OCI-LY1 (cell line): ENCODE results near the gene ATP11A.

Source experiments
- H2AFZ ChIP-seq: fragments of 200-600 bp; sonication (generic), shearing (Covaris generic); 2 replicates; pipeline ENCODE4 v1.6.0; 2014; ENCODE audit warnings: antibody characterized with exemption, mild to moderate bottlenecking, low read length
- H3F3A ChIP-seq: fragments of 200-600 bp; sonication (generic), shearing (Covaris generic); 2 replicates; pipeline ENCODE4 v1.6.0; 2014; ENCODE audit warnings: mild to moderate bottlenecking, antibody characterized with exemption, low read length, moderate library complexity; ENCODE audit not compliant: insufficient read depth
- H3K27ac ChIP-seq: fragments of 200-600 bp; sonication (generic); 2 replicates; pipeline ENCODE4 v1.5.1; 2014; ENCODE audit warnings: low read length, mixed run types, mild to moderate bottlenecking, low read depth; ENCODE audit not compliant: poor library complexity, severe bottlenecking
- H3K27me3 ChIP-seq: fragments of 200-600 bp; sonication (generic); 2 replicates; pipeline ENCODE4 v1.6.0; 2014; ENCODE audit warnings: antibody characterized with exemption, mild to moderate bottlenecking, low read length, moderate library complexity; ENCODE audit not compliant: insufficient read depth
- H3K36me3 ChIP-seq: fragments of 200-600 bp; sonication (generic); 2 replicates; pipeline ENCODE4 v1.6.1; 2014; ENCODE audit warnings: mild to moderate bottlenecking, antibody characterized with exemption, low read length, moderate library complexity, mixed read lengths; ENCODE audit not compliant: insufficient read depth
- H3K4me1 ChIP-seq: fragments of 200-600 bp; sonication (generic); 2 replicates; pipeline ENCODE4 v1.5.1; 2014; ENCODE audit warnings: mild to moderate bottlenecking, low read length, moderate library complexity; ENCODE audit not compliant: insufficient read depth, severe bottlenecking
- H3K4me2 ChIP-seq: fragments of 200-600 bp; sonication (generic), shearing (Covaris generic); 2 replicates; pipeline ENCODE4 v1.6.1; 2014; ENCODE audit warnings: low read length
- H3K4me3 ChIP-seq: fragments of 200-600 bp; sonication (generic); 2 replicates; pipeline ENCODE4 v1.5.1; 2014; ENCODE audit warnings: low read length, low read depth, mild to moderate bottlenecking, mixed read lengths; ENCODE audit not compliant: poor library complexity, severe bottlenecking
- H3K79me2 ChIP-seq: fragments of 200-600 bp; shearing (Covaris generic); 2 replicates; pipeline ENCODE4 v1.6.1; 2016; ENCODE audit warnings: mixed run types, low read length, mixed read lengths; ENCODE audit not compliant: insufficient read depth
- H3K9ac ChIP-seq: fragments of 200-600 bp; sonication (generic), shearing (Covaris generic); 2 replicates; pipeline ENCODE4 v1.6.1; 2014; ENCODE audit warnings: mild to moderate bottlenecking, low read length, mixed read lengths
- H3K9me2 ChIP-seq: fragments of 200-600 bp; sonication (generic), shearing (Covaris generic); 2 replicates; pipeline ENCODE4 v1.6.1; 2014; ENCODE audit warnings: low read depth, mild to moderate bottlenecking, low read length, mixed read lengths
- H3K9me3 ChIP-seq: fragments of 200-600 bp; shearing (Covaris generic); 2 replicates; pipeline ENCODE4 v1.6.1; 2014; ENCODE audit warnings: low read length, mixed read lengths
- H4K20me1 ChIP-seq: fragments of 200-600 bp; sonication (generic), shearing (Covaris generic); 2 replicates; pipeline ENCODE4 v1.6.0; 2016; ENCODE audit warnings: mild to moderate bottlenecking, low read length; ENCODE audit not compliant: insufficient read depth
- EZH2 ChIP-seq: fragments of 200-600 bp; sonication (generic), shearing (Covaris generic); IDR thresholded peaks from 2 replicates; pipeline ENCODE4 v1.8.0; 2017; ENCODE audit warnings: borderline replicate concordance, mixed run types, mild to moderate bottlenecking, antibody characterized with exemption, low read length, moderate library complexity, mixed read lengths
- TF ChIP-seq, protein P1 (sequence below): fragments of 200-600 bp; sonication (generic), shearing (Covaris generic); IDR thresholded peaks from 2 replicates; pipeline ENCODE4 v1.5.1; 2017; ENCODE audit warnings: mild to moderate bottlenecking, antibody characterized with exemption, low read length, moderate library complexity, mixed read lengths

Gene ATP11A

DNA sequence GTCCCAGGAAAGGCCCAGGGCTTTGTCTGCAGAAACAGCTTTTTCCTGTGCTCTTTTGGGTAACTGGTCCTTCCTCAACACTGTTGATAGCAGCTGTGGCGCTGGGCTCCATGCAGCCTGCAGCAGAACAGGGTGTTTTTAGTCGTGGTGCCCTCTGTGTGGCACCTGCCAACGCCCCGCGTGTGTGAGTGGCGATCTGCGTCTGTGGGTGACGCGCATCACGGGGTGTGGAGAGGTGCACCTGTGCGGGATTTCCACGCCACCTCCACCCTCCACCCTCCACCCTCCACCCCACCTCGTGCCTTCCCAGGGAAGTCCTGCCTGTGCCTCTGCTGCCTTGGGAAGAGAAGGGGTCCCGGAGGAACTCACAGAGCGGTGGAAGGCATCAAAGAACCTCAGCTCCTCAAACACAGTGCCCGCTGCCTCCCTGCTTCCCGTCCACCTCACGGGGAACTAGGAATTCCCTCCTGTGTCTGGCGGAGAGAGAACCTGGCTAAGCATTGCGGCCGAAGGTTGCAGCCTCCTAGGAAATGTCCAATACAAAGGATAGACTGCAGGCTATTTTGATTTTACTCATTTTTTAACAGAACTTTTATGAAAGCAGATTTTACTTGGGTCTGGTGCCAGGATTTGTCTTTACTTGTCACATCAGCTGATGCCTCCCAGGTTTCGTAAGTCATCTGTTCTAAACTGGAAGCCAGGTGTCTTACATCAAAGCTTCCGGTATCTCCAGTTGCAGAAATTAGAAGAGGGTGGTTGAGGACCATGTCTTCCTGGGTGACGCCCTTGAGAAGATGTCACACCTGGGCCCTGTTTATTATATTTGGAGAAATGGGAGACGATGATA is 84.0 kb downstream of the ATP11A start:
- Histone ChIP-seq H3K27ac (no peak overlapping the region), H3K9ac (no peak overlapping the region), H3K4me3 (no peak overlapping the region), H3K36me3 (no peaks in the 10 kb centered on the region), H3K4me2 (no peak overlapping the region), H3K27me3 (peaks cover 12% of the 10 kb centered on the region), H2AFZ (no peak overlapping the region), H3K4me1 (no peaks in the 10 kb centered on the region), H3F3A (no peaks in the 10 kb centered on the region), H4K20me1 (0 out of 2 replicates have a peak, but pooled peaks cover 3% of the 10 kb centered on the region), H3K79me2 (no peaks in the 10 kb centered on the region), H3K9me3 (no peaks in the 10 kb centered on the region), H3K9me2 (no peaks in the 10 kb centered on the region)
- no peak for TF ChIP-seq EZH2
- TF ChIP-seq, protein P1, sequence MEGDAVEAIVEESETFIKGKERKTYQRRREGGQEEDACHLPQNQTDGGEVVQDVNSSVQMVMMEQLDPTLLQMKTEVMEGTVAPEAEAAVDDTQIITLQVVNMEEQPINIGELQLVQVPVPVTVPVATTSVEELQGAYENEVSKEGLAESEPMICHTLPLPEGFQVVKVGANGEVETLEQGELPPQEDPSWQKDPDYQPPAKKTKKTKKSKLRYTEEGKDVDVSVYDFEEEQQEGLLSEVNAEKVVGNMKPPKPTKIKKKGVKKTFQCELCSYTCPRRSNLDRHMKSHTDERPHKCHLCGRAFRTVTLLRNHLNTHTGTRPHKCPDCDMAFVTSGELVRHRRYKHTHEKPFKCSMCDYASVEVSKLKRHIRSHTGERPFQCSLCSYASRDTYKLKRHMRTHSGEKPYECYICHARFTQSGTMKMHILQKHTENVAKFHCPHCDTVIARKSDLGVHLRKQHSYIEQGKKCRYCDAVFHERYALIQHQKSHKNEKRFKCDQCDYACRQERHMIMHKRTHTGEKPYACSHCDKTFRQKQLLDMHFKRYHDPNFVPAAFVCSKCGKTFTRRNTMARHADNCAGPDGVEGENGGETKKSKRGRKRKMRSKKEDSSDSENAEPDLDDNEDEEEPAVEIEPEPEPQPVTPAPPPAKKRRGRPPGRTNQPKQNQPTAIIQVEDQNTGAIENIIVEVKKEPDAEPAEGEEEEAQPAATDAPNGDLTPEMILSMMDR, result no peak

DNA sequence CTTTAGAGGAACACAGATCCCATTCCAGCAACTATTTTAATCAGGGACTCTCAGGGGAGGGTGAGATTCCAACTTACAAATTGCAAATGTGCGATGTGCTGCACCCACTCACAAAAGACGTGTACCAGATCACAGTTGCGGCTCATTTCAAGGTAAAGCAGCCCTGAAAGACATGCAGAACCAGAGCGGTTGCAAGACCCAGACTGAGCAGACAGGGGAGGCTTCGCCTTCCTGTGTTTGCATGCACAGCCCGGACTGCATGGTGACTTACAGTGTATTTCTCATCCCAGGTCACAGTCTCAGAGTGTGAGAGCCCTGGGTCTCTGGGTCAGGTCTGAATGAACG is 84.6 kb downstream of the ATP11A start:
- Histone ChIP-seq H2AFZ (no peak overlapping the region), H3F3A (no peaks in the 10 kb centered on the region), H4K20me1 (0 out of 2 replicates have a peak, but pooled peaks cover 3% of the 10 kb centered on the region), H3K9ac (no peak overlapping the region), H3K9me3 (no peaks in the 10 kb centered on the region), H3K79me2 (no peaks in the 10 kb centered on the region), H3K27ac (no peak overlapping the region), H3K36me3 (no peaks in the 10 kb centered on the region), H3K9me2 (no peaks in the 10 kb centered on the region), H3K4me3 (no peak overlapping the region), H3K4me2 (no peak overlapping the region), H3K4me1 (no peaks in the 10 kb centered on the region), H3K27me3 (peaks cover 9% of the 10 kb centered on the region)
- no peak for TF ChIP-seq EZH2
- TF ChIP-seq, protein P1, result no peak

DNA sequence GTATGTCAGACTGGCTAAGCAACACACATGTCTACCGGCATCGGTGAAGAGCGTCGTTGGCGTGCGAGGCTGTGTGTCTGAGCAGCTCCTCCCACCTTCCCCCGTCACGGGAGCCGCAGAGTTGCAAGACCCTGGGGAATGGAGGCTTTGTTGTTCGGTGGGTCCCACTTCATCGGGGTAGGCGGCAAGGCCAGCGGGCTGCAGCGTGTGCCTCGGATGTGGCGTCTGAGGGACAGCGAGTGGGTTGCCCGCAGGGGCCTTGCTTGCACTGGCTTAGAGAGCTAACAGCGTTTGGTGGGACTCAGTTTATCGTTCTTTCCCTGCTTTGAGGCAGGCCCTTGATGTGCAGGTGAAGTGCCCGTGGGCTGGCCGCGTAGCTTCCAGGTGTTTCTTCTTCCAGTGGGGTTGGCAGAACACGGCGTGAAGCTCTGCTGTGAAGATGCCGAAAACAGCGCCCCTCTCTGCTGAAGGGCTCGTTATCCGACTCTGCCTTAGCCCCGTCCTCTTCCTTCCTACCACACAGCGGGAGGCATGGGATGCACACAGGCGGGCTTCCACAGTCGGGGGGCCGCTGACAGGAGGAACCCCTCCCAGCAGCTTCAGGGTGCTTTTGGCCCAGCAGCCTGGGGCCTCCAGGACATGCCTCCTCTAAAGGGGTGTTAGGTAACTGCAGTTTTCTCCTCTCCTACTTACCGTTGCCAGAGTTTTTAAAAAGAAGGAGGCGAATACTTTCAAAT is 85.2 kb downstream of the ATP11A start:
- Histone ChIP-seq H3K9me2 (no peaks in the 10 kb centered on the region), H2AFZ (no peak overlapping the region), H3K4me3 (no peak overlapping the region), H3K79me2 (no peaks in the 10 kb centered on the region), H3K9ac (no peak overlapping the region), H3K27ac (no peak overlapping the region), H3K4me1 (no peaks in the 10 kb centered on the region), H4K20me1 (0 out of 2 replicates have a peak, but pooled peaks cover 3% of the 10 kb centered on the region), H3K27me3 (0 out of 2 replicates have a peak, but pooled peaks cover 4% of the 10 kb centered on the region), H3K9me3 (no peaks in the 10 kb centered on the region), H3F3A (no peaks in the 10 kb centered on the region), H3K4me2 (no peak overlapping the region), H3K36me3 (no peaks in the 10 kb centered on the region)
- no peak for TF ChIP-seq EZH2
- TF ChIP-seq, protein P1, result no peak
